CD4-positive, alpha-beta T cell treated with Interleukin-15 for 1 hour (primary cell): ENCODE measurements around the gene SLC35G3.
"Not testable (repeated sequence)": the region's sequence is repeated elsewhere in the genome, so short reads cannot be mapped to it uniquely, and the experiment has no call there.

Experiments used
- DNase-seq: peaks from one replicate; pipeline ENCODE4 v3.0.0-alpha.2; 2020

The SLC35G3 gene

DNA sequence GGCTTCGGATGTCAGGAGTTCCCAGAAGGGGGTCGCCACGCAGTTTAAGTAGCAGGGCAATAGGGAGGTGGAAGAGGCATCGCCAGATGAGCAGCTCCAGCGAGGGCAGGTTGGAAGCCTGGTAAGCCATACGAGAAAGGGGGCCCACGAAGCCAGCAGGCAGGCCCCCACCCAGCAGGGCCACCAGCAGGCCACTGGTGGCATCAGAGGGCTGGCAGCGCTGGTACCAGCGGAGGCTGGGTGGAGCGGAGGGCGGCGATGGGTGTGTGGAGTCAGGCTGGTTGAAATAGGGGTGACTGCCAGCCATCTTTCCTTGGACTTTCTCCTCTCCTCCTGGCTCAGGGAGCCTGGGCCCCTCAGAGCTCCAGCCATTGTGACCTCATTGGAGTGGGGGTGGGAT, at the start of gene SLC35G3:
TSS of gene SLC35G3 (minus strand) at position 393 of the 400 bp plus-strand sequence. CDS start at position 307, 86 bp downstream.
- not testable (repeated sequence) for DNase-seq

DNA sequence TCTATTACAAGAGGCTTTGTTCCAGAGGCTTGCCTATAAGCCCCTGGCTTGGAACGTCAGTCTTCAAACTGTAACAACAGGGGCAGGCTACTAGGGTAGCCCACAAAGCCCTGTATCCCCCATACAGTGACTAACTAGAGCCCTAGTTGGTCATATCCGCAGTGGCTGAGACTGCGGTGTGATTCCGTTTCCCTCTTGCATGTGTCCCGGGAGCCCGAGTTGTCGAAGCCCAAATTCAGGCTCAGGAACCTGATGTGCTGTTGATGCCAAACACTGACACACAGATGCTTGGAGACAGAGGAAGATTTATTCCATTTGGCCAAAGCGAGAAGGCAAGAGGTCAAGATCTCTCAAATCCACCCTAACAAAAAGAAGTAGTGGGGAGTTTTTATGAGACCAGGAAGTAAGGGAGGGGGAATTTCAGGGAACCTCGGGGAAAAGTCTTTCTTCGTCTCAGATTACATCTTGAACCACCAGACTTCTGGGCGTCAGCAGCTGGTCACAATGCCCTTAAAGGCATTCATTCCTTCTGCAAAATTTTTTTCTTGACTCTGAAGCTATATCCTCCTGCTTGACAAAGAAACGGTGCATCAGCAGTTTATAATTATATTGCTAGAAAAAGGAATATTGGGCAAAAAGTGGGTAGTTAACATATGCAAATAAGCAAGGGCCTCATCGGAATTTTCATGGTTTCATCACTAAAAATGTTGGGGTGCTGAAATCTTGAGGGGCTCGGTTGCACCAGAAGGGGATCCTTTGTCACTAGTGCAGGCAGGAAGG, 49.6 kb upstream of the SLC35G3 start:
- DNase-seq, result peak; percentile 59

DNA sequence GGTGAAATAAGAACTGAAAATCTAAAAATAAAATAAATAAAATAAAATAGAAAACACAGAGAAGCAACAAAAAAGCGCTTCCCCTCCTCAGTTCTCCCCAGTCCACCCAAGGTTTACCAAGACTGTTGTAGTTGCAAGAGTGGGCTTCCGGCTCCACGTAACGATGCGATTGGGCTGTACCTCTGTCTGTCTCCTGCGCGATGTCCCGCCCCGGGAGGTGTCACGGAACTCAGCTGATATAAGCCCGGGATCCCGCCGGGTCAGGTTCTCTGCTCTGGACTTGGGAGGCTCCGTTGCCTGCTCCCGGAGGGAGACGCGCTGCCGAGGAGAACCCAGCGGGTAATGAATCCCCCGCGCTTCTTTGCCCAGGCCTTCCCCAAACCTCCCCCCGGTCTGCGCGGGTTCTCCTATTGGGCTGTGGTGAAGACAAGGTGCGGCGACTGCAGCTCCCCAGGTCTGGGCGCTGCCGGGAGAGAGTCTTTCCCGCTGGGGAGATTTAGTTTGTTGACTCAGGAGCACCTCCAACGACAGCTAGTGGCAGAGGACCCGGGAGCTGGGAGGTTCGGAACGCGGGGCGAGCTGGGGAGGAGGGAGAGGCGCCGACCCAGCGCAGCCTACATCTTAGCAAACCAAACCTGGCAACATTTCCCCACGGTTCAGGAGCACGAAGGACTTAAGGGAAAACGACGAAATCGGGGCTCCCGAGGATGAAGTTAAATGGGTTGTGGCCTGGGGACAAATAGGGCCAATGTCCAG, 48.8 kb upstream of the SLC35G3 start, which contains the start of gene SLFN5:
TSS of gene SLFN5 (plus strand) at position 268 of the 756 bp plus-strand sequence. CDS start 15,619 bp downstream, outside the sequence.
- peak; percentile 93 for DNase-seq

DNA sequence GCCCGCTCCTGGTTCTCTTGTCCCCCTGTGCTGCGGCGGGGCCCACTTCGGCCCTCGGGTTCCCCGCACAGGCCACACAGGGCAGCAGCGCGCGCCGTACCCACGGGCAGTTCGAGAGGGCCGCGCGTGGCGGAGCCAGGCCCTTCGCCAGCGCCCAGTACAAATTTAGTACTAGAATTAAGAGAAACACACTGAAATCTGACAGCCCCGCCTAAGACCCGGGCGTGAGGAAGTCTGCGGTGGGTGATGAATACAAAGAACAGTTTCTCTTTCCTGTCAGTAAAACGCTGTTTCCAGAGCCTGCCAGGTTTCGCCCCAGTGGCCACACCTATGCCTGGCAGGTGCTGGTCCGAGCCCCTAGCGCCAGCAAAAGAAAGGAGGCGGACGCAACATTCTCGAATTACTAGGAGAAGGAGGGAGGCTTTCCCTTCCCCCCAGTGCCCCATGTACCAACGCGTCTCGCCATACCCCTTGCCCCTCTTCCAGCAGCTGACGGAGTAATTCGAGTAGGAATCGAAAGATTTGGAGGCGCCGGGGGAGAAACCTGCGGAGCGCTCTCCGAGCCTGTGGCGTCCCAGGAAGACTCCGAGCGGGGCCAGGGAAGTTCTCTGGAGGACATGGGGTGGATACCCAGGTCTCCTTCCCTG, 48.1 kb upstream of the SLC35G3 start:
- DNase-seq, result peak; percentile 87

DNA sequence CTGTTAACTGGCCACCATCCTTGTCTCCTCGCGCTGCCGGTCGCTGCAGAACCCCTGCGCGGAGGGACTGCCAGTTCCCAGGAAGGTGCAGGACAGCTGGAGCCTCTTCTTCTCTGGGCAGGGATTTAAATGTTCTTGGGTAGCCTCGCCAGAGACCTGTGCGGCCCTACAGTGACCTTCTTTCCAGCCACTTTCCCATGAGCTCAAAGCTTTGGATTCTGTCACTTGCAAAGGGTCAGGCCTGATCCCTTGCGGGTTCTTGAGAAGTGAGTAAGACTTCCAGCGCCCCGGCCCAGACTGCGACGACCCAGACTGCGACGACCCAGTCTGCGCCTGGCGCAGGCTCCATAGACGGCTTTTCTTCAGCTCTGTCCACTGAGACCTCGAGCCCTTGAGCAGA, 47.3 kb upstream of the SLC35G3 start:
- peak; percentile 25 for DNase-seq

DNA sequence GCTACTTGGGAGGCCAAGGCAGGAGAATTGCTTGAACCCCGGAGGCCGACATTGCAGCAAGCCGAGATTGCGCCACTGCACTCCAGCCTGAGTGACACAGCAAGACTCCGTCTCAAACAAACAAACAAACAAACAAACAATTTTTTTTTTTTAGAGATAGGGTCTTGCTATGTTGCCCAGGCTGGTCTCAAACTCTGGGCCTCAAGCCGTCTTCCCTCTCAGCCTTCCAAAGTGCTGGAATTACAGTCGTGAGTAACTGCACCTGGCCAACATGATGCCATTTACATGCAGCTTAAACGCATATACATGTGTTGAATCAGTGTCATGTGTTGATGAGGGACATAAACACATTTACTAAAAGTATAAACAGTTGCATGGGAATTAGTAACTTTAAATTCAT, 46.7 kb upstream of the SLC35G3 start:
- DNase-seq, result no peak

DNA sequence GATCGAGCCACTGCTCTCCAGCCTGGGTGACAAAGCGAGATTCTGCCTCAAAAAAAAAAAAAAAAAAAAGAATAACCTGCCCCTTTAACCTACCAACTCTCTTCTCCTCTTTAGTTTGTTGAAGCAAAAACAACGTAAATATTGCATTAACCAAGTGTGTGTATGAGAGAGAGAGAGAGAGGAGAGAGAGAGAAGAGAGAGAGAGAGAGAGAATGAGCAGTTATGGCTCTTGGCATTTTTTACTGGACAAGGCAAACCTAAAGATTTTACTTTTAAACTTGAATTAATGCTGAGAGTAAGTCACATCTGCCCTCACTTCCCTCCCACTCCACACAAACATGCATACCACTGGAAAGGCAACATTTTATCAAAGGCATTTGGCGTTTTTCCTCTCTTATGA, 45.6 kb upstream of the SLC35G3 start:
- DNase-seq, result no peak

DNA sequence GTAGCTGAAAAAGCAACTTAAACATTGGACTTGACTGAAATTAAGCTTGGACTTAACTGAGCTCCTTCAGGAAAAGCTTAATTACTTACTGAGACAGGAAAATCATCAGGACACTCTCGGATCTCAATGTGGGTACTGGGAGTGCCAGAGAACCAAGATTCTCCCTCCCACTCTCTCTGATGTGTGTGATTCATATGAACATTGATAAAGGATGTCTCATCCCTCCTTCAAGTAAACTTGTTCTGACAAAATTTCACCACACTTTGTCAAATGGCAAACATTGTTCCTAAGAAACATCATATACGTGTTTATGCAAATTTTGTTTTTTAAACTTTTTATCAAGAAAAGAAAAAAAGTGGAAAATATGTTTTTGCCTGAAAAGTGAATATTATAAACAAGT, 44.6 kb upstream of the SLC35G3 start:
- DNase-seq, result no peak

DNA sequence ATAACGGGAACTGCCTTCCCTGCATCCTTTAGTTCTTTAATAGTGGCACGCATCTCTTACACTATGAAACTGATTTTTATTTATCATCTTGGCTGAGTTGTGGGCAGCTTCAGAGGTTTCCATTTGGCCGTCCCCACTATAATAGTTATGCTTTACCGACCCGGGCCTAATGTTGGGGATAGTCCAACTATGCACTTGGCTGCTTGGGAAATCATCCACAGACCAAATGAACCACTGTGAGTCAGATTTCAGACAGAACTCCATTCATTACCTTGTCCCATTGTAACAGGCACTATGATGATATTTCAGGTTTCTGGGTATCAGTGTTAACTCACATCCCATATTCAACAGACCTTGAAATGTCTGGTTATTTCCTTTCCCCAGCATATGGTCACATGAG, 42.6 kb upstream of the SLC35G3 start:
- no peak for DNase-seq

DNA sequence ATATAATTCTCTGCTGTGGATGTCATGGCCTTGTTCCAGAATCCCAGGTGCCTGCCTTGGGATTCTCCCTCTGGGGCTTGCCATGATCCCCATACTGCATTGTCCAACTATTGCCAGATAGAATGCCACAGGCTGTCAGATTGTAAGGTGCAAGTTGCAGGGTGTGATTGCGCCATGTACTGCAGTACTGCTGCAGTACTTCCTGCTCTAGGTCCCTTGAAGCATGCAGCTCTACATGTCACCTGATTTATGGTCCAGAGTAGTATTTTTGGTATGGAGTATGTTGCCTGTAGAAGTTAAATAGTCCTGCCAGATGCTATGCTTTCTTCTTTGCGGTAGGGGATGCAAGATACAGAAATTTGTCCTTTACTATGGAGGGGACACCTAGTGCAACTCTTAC, 41.7 kb upstream of the SLC35G3 start:
- no peak for DNase-seq

DNA sequence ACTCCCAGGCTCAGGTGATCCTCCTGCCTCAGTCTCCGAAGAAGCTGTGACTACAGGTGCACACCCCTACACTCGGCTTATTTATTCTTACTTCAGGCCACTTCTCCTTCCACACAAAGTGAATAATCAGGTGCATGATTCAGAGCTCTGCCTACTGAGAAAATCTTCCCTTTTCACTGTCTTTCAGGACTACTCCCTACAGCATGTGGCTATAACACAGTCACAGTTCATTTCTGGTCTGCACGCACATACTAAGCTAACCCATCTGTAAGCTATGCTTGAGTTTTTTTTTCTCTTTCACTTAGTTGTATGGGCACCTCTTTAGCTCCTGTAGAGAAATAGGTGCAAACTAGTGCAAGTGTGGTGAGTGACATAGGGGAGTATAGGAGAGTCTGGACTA, 41.1 kb upstream of the SLC35G3 start:
- no peak for DNase-seq

DNA sequence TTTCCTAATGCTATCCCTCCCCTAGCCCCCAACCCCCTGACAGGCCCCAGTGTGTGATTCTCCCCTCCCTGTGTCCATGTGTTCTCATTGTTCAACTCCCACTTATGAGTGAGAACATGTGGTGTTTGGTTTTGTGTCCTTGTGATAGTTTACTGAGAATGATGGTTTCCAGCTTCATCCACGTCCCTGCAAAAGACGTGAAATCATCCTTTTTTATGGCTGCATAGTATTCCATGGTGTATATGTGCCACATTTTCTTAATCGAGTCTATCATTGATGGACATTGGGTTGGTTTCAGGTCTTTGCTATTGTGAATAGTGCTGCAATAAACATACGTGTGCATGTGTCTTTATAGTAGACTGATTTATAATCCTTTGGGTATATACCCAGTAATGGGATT, 40.1 kb upstream of the SLC35G3 start:
- not testable (repeated sequence) for DNase-seq

DNA sequence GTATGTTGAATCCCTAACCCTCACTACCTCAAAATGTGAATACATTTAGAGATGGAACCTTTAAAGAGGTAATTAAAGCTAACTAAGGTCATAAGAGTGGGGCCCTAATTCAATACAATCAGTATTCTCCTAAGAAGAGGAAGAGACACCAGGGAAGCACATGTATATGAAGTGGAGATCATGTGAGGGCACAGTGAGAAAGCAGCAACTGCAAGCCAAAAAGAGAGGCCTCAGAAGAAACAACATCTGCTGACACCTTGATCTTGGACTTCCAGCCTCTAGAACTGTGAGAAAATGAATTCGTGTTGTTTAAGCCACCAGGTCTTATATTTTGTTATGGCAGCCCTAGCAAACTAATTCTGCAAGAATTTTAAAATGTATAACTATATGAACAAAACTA, 35.4 kb upstream of the SLC35G3 start:
- DNase-seq, result no peak

DNA sequence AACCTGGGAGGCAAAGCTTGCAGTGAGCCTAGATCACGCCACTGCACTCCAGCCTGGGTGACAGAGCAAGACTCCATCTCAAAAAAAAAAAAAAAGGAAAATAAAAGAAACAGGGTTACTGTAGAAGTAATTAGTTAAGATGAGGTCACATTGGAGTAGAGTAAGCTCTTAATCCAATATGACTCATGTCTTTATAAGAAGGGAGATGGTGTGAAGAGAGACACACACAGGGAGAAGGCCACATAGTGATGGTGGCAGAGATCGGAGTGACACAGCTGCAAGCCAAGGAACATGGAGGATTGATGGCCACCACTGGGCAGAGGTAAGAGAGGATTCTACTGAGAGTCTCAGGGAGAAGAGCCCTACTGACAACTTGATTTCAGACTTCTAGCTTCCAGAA, 33.4 kb upstream of the SLC35G3 start:
- DNase-seq, result no peak

DNA sequence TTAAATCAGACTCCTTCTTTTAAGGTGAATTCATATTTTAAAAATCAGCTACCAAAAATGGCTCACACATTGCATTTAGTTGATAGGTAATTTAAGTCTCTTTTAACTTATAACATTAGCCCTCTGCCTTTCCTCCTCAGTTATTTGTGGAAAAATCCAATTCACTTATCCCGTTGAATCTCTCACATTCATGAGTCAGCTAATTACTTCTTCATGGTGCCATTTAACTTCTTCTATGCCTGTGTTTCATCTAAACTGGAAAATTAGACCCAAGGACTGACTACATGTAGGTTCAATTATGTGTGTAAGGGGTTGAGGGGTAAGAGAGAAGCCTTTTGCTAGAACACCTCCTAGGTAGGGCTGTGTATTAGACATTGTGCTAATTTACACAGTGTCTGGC, 30.2 kb upstream of the SLC35G3 start:
- DNase-seq, result no peak

DNA sequence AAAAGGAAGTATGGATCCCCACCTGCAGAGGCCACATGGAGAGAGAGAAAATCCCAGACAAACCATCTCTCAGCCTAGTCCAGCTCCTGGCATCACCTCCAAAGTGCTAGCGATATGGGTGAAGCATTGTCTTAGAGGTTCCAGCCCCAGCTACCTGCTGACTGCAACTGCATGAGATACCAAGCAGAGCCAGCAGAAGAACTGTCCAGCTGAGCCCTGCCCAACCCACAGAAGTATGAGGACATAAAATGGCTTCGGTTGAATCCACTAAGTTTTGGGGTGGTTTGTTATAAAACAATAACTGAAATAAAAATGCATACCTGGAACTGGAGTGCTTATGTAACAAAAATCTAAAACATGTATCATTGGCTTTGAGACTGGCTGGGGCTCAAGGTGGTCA, 28.3 kb upstream of the SLC35G3 start:
- DNase-seq, result no peak

DNA sequence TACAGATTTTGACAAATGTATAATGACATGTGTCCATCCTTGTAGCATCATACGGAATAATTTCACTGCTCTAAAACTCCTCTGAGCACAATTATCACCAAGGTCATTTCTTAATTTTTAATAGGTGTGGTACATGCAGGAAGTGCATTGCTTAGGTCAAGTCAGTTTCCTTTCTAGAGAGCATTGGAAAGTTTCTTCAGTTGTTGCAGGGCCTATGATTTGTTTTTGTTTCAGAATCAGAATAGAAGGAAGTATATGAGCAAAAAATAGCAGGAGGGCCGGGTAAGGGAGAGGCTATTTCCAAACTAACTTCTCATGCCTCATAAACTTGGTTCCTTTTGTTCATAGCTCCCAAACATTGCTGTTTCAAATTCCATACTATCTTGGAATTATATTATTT, 24.7 kb upstream of the SLC35G3 start:
- no peak for DNase-seq

DNA sequence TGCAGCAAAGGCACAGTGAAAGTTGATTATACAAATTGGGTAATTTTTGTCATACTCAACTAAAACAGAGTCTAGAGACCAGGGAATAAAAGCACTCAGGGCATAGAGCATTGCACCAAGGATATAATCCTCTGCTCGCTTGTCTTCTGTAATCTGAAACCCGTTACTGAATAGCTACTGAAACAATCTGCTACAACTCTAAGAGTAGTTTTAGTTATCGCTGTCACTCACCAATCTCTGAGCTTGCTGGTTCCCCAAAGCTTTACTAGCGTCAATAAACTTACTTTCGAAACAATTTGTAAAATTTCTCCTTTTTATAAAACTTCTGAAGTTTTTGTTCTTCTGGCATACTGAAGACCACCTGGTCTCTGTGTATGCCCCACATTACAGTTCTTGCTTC, 22.9 kb upstream of the SLC35G3 start:
- DNase-seq, result no peak

DNA sequence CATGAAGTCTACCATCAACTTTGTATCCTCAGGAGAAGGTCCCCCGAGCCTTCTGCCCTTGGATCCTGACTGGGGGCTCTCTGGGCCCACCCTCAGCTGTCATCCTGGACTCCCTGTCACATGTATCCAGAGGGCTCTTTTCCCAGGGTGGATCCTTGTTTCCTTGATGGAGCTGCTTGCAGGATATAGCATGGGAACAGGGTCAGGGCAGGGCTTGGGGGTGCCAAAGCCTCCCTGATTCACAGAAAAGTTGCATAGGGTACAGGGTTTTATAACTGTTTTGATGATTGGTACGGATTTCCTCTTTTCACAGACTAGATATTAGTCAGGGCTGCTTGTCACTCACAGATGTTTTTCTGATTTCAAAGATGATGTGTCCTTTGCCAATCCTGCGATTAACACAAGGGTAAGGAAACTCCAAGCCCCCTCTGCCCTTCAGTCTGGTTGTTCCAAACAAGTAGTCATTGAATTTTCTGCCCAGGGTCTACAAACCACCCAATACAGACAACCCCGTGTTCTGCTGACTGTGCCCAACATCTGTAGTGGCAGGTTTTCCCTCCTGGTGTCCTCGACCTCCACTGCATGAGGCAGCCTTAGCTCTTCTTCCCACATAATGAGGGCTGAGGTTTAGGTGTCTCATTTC, 20.6 kb upstream of the SLC35G3 start:
- no peak for DNase-seq

DNA sequence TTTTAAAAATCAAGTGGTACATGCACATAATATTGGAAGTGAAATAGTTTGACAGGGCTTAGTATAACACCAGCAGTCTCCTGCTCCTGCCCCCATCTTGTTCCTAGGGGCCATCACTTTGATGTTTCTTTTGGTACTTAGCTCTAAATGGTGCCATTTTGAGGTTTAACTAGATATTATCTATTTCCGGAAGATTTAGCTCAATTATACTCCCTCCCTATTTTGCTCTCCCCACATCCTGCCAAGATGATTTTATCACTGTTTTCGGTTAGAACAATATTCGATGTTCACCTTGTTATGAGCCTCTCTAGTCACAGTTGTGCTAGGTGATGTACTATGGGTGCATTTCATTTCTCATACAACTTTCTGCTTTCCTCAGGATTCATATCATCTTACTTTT, 20.0 kb upstream of the SLC35G3 start:
- peak; percentile 27 for DNase-seq

DNA sequence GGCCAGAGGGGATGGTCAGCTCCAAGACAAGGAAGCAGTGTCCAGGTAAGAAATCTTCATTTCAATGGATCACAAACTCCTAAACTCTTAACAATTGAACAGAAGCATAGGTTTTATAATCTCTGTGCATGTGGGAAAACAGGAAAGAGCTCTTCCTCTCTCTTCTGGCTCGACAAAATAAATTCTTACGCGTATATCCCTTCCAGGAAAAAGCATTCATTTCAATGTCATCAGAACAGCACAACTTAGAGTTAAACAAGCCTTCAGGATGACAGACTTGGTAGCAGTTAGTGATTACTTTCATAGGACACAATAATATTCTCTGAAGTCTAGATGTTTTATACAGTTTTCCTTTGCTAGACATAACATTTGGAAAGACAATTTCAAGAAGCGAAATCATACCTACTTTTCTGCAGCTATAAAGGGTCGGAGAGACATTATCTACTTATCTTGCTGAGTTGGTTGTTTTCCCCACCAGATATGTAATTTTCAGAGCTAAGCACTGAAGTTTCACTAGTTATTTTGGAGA, 19.3 kb upstream of the SLC35G3 start:
- DNase-seq, result no peak

DNA sequence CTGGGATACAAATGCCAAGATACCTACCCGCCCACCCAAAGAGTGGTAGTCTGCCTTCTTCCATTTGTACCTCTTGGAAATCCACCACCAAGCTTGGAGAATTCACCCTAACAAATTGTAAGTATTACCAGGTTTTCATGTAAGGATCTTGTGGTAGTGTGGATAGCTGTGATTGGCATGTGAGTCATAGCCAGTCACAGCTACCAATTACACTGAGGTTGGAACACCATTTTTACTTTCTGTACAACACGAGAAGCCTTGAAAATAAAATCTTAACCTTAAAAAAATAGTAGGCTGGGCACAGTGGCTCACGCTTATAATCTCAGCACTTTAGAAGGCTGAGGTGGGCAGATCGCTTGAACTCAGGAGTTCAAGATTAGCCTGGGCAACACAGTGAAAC, 18.5 kb upstream of the SLC35G3 start:
- no peak for DNase-seq

DNA sequence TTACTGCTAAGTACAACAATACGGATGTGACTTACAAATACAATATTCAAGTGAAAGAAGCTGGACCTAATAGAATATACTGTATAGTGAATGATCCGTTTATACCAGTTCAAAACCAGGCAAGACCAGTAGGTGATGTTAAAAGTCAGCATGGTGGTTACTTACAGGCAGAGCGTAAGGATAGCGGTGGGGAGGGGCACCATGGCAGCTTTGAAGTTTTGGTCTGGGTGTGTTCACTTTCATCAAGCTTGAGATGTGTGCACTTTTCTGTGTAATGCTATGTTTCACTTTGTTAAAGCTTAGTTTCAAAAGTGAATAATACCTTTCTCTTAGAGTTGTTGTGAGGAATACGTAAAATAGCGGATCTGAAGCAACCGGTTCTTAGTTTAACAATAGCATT, 16.5 kb upstream of the SLC35G3 start:
- peak; percentile 45 for DNase-seq
